H1 (cell line): ENCODE results near the gene HYDIN. TPM values are rescaled to one million over a fixed set of nuclear protein-coding genes. Genes with fewer than 3 reads are reported as not detected.

Experiments
- CHD1 ChIP-seq: IDR thresholded peaks from 2 replicates; pipeline ENCODE4 v1.6.1; 2012; ENCODE audit warnings: low read depth, low read length, improper control_type of control experiment
- MAFK ChIP-seq: IDR thresholded peaks from 2 replicates; pipeline ENCODE4 v1.6.1; 2012; ENCODE audit warnings: low read depth, mild to moderate bottlenecking, improper control_type of control experiment, low read length
- RNF2 ChIP-seq: fragments of 200-900, 300-1000 bp; sonication (generic); IDR thresholded peaks from 2 replicates; pipeline ENCODE4 v1.7.1; 2016; ENCODE audit warnings: borderline replicate concordance, low read depth, mild to moderate bottlenecking, antibody characterized with exemption, low read length; ENCODE audit not compliant: poor library complexity, severe bottlenecking; ENCODE audit errors: missing control alignments
- SP2 ChIP-seq: IDR thresholded peaks from 2 replicates; pipeline ENCODE4 v1.6.1; 2012; ENCODE audit warnings: mild to moderate bottlenecking, low read length, inconsistent platforms
- SP4 ChIP-seq: IDR thresholded peaks from 2 replicates; pipeline ENCODE4 v1.6.1; 2012; ENCODE audit warnings: low read length, inconsistent platforms
- SUZ12 ChIP-seq: fragments of 200-600 bp; sonication (generic); IDR thresholded peaks from 2 replicates; pipeline ENCODE4 v1.6.1; 2012; ENCODE audit warnings: mild to moderate bottlenecking, inconsistent platforms, low read length, moderate library complexity, mixed read lengths
- polyA plus RNA-seq, 7 experiments: library from polyadenylated mRNA; depleted of rRNA in 3 of 7; stranded (reverse) in 5 of 7; unstranded in 2 of 7; fragments of >200 nt in 5 of 7; fragments of 200-250 nt in 2 of 7; gene quantifications; 1 replicate in 5 of 7; 2 replicates in 1 of 7; 4 replicates in 1 of 7; pipeline versions ENCODE4 v1.2.1 to v1.2.3, GENCODE V29; 2011 to 2013; ENCODE audit warnings: missing spikeins in 2 of 7, mixed read lengths in 2 of 7
- total RNA-seq: library from RNA; stranded (reverse); fragmentation: NEBNext Ultra II Directional; extraction: Animal tissue kit (Norgen Biotek cat#: 25700); gene quantifications from 2 replicates; pipeline ENCODE4 v1.2.1, GENCODE V29; 2021
- TF ChIP-seq, protein P1 (sequence below): fragments of 300-600 bp; sonication (generic); IDR thresholded peaks from 2 replicates; pipeline ENCODE4 v1.7.1; 2012; ENCODE audit warnings: low read length, moderate library complexity, mild to moderate bottlenecking, inconsistent platforms; ENCODE audit not compliant: insufficient replicate concordance
- TF ChIP-seq, protein P2 (sequence below): IDR thresholded peaks from 2 replicates; pipeline ENCODE4 v1.6.1; 2011; ENCODE audit warnings: low read length, improper control_type of control experiment
- TF ChIP-seq, protein P3 (sequence below): IDR thresholded peaks from 2 replicates; pipeline ENCODE4 v1.6.1; 2012; ENCODE audit warnings: low read length, inconsistent platforms

Gene HYDIN
- total and polyA plus RNA-seq, 2 of the 8 experiments (the other 6 are each of a cell fraction or from before 2014, with no cell fraction given), result 1.1 to 1.8 TPM

DNA sequence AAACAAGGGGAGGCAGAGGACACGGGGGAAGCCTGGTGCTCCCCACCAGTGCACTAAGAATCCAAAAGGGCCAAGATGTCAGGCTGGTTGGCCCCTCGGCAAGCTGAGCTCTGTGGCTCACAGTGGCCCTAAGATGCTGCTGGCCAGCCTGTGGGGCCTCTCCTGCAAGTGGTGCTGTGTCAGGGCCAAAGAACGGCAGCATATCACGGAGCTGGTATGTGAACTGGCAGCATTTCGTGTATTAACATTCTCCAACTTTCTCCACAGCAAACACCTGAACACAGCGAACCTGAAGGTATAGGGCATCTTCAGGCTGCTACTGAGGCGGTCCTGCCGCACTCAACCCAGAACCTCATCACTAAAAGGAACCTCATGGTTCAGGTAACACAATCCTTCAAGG lies 464.3 kb downstream of the HYDIN start (continued):
- TF ChIP-seq, protein P1, sequence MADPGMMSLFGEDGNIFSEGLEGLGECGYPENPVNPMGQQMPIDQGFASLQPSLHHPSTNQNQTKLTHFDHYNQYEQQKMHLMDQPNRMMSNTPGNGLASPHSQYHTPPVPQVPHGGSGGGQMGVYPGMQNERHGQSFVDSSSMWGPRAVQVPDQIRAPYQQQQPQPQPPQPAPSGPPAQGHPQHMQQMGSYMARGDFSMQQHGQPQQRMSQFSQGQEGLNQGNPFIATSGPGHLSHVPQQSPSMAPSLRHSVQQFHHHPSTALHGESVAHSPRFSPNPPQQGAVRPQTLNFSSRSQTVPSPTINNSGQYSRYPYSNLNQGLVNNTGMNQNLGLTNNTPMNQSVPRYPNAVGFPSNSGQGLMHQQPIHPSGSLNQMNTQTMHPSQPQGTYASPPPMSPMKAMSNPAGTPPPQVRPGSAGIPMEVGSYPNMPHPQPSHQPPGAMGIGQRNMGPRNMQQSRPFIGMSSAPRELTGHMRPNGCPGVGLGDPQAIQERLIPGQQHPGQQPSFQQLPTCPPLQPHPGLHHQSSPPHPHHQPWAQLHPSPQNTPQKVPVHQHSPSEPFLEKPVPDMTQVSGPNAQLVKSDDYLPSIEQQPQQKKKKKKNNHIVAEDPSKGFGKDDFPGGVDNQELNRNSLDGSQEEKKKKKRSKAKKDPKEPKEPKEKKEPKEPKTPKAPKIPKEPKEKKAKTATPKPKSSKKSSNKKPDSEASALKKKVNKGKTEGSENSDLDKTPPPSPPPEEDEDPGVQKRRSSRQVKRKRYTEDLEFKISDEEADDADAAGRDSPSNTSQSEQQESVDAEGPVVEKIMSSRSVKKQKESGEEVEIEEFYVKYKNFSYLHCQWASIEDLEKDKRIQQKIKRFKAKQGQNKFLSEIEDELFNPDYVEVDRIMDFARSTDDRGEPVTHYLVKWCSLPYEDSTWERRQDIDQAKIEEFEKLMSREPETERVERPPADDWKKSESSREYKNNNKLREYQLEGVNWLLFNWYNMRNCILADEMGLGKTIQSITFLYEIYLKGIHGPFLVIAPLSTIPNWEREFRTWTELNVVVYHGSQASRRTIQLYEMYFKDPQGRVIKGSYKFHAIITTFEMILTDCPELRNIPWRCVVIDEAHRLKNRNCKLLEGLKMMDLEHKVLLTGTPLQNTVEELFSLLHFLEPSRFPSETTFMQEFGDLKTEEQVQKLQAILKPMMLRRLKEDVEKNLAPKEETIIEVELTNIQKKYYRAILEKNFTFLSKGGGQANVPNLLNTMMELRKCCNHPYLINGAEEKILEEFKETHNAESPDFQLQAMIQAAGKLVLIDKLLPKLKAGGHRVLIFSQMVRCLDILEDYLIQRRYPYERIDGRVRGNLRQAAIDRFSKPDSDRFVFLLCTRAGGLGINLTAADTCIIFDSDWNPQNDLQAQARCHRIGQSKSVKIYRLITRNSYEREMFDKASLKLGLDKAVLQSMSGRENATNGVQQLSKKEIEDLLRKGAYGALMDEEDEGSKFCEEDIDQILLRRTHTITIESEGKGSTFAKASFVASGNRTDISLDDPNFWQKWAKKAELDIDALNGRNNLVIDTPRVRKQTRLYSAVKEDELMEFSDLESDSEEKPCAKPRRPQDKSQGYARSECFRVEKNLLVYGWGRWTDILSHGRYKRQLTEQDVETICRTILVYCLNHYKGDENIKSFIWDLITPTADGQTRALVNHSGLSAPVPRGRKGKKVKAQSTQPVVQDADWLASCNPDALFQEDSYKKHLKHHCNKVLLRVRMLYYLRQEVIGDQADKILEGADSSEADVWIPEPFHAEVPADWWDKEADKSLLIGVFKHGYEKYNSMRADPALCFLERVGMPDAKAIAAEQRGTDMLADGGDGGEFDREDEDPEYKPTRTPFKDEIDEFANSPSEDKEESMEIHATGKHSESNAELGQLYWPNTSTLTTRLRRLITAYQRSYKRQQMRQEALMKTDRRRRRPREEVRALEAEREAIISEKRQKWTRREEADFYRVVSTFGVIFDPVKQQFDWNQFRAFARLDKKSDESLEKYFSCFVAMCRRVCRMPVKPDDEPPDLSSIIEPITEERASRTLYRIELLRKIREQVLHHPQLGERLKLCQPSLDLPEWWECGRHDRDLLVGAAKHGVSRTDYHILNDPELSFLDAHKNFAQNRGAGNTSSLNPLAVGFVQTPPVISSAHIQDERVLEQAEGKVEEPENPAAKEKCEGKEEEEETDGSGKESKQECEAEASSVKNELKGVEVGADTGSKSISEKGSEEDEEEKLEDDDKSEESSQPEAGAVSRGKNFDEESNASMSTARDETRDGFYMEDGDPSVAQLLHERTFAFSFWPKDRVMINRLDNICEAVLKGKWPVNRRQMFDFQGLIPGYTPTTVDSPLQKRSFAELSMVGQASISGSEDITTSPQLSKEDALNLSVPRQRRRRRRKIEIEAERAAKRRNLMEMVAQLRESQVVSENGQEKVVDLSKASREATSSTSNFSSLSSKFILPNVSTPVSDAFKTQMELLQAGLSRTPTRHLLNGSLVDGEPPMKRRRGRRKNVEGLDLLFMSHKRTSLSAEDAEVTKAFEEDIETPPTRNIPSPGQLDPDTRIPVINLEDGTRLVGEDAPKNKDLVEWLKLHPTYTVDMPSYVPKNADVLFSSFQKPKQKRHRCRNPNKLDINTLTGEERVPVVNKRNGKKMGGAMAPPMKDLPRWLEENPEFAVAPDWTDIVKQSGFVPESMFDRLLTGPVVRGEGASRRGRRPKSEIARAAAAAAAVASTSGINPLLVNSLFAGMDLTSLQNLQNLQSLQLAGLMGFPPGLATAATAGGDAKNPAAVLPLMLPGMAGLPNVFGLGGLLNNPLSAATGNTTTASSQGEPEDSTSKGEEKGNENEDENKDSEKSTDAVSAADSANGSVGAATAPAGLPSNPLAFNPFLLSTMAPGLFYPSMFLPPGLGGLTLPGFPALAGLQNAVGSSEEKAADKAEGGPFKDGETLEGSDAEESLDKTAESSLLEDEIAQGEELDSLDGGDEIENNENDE, result no peak
- TF ChIP-seq, protein P2, sequence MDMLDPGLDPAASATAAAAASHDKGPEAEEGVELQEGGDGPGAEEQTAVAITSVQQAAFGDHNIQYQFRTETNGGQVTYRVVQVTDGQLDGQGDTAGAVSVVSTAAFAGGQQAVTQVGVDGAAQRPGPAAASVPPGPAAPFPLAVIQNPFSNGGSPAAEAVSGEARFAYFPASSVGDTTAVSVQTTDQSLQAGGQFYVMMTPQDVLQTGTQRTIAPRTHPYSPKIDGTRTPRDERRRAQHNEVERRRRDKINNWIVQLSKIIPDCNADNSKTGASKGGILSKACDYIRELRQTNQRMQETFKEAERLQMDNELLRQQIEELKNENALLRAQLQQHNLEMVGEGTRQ, result no peak
- TF ChIP-seq RNF2 (no peak), SP2 (no peak), MAFK (no peak), CHD1 (no peak), SUZ12 (no peak), SP4 (no peak)
- TF ChIP-seq, protein P3, sequence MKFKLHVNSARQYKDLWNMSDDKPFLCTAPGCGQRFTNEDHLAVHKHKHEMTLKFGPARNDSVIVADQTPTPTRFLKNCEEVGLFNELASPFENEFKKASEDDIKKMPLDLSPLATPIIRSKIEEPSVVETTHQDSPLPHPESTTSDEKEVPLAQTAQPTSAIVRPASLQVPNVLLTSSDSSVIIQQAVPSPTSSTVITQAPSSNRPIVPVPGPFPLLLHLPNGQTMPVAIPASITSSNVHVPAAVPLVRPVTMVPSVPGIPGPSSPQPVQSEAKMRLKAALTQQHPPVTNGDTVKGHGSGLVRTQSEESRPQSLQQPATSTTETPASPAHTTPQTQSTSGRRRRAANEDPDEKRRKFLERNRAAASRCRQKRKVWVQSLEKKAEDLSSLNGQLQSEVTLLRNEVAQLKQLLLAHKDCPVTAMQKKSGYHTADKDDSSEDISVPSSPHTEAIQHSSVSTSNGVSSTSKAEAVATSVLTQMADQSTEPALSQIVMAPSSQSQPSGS, result no peak
